ENCODE results near the gene SPZ1.
"Not testable (repeated sequence)": the region's sequence is repeated elsewhere in the genome, so short reads cannot be mapped to it uniquely, and the experiment has no call there.

The SPZ1 gene

GRCh38 chr5:80319702-80320101, at the start of gene SPZ1:
SPZ1 (plus strand) TSS chr5:80320002; CDS start chr5:80320216, 214 bp downstream.
- DNase-seq (ENCODE audit: low read depth in 3 of 3), result no peak

GRCh38 chr5:80270543-80270942, 49.3 kb upstream of the SPZ1 start:
- DNase-seq (ENCODE audit: low read depth in 3 of 3), result not testable (repeated sequence)

- no peak for DNase-seq (ENCODE audit: low read depth in 3 of 3)
Measured at GRCh38 chr5:80275347-80275746, 44.5 kb upstream of the SPZ1 start.

GRCh38 chr5:80276186-80276585, 43.6 kb upstream of the SPZ1 start:
- DNase-seq (ENCODE audit: low read depth in 3 of 3), result no peak

GRCh38 chr5:80277191-80277590, 42.6 kb upstream of the SPZ1 start:
- DNase-seq (ENCODE audit: low read depth in 3 of 3), result no peak

- no peak for DNase-seq (ENCODE audit: low read depth in 3 of 3)
Measured at GRCh38 chr5:80282054-80282453, 37.7 kb upstream of the SPZ1 start.

GRCh38 chr5:80283360-80283759, 36.4 kb upstream of the SPZ1 start:
- no peak for DNase-seq (ENCODE audit: low read depth in 3 of 3)

- DNase-seq (ENCODE audit: low read depth in 3 of 3), result peak in 1 of 3 donors; percentile 21
Measured at GRCh38 chr5:80284720-80285119, 35.1 kb upstream of the SPZ1 start.

GRCh38 chr5:80288177-80288576, 31.6 kb upstream of the SPZ1 start:
- DNase-seq (ENCODE audit: low read depth in 3 of 3), result no peak

GRCh38 chr5:80289320-80289719, 30.5 kb upstream of the SPZ1 start:
- DNase-seq (ENCODE audit: low read depth in 3 of 3), result no peak

GRCh38 chr5:80291761-80292160, 28.0 kb upstream of the SPZ1 start:
- no peak for DNase-seq (ENCODE audit: low read depth in 3 of 3)

- no peak for DNase-seq (ENCODE audit: low read depth in 3 of 3)
Measured at GRCh38 chr5:80296121-80296520, 23.7 kb upstream of the SPZ1 start.

GRCh38 chr5:80299601-80300000, 20.2 kb upstream of the SPZ1 start:
- no peak for DNase-seq (ENCODE audit: low read depth in 3 of 3)

- DNase-seq (ENCODE audit: low read depth in 3 of 3), result no peak
Measured at GRCh38 chr5:80300125-80300524, 19.7 kb upstream of the SPZ1 start.

GRCh38 chr5:80300796-80301195, 19.0 kb upstream of the SPZ1 start:
- not testable (repeated sequence) for DNase-seq (ENCODE audit: low read depth in 3 of 3)

- DNase-seq (ENCODE audit: low read depth in 3 of 3), result not testable (repeated sequence)
Measured at GRCh38 chr5:80301342-80301741, 18.5 kb upstream of the SPZ1 start.

GRCh38 chr5:80302636-80303035, 17.2 kb upstream of the SPZ1 start:
- no peak for DNase-seq (ENCODE audit: low read depth in 3 of 3)

- DNase-seq (ENCODE audit: low read depth in 3 of 3), result no peak
Measured at GRCh38 chr5:80308526-80308925, 11.3 kb upstream of the SPZ1 start.

GRCh38 chr5:80309871-80310665, 9.7 kb upstream of the SPZ1 start:
- no peak for DNase-seq (ENCODE audit: low read depth in 3 of 3)

- no peak for DNase-seq (ENCODE audit: low read depth in 3 of 3)
Measured at GRCh38 chr5:80315244-80315643, 4.6 kb upstream of the SPZ1 start.

GRCh38 chr5:80318212-80318611, 1.6 kb upstream of the SPZ1 start:
- no peak for DNase-seq (ENCODE audit: low read depth in 3 of 3)

GRCh38 chr5:80324912-80325311, 5.1 kb downstream of the SPZ1 start:
- no peak for DNase-seq (ENCODE audit: low read depth in 3 of 3)

- DNase-seq (ENCODE audit: low read depth in 3 of 3), result no peak
Measured at GRCh38 chr5:80326468-80326867, 6.7 kb downstream of the SPZ1 start.

GRCh38 chr5:80337379-80337778, 17.6 kb downstream of the SPZ1 start:
- DNase-seq (ENCODE audit: low read depth in 3 of 3), result no peak
